Cardiac fibroblast (primary cell): ENCODE data around the gene TAF1.

ENCODE experiments used
- DNase-seq, 2 donors: peaks; one replicate each; pipeline versions ENCODE4 v3.0.0 to v3.0.0-alpha.2; 2010; ENCODE audit warnings: low read depth in 2 of 2
- H3K4me3 ChIP-seq, 2 donors: replicated peaks in 1 of 2; 1 replicate in 1 of 2; 2 replicates in 1 of 2; pipeline ENCODE4 v1.5.1; 2011; ENCODE audit warnings: low read depth in 2 of 2, low read length in 2 of 2, mild to moderate bottlenecking in 2 of 2, moderate library complexity in 1 of 2
- CTCF ChIP-seq: IDR thresholded peaks from one replicate; pipeline ENCODE4 v1.5.1; 2011; ENCODE audit warnings: low read depth, mild to moderate bottlenecking, low read length, inconsistent platforms

The TAF1 gene

GRCh38 chrX:71514367-71515037 lies 148.3 kb downstream of the TAF1 start:
- no peak for DNase-seq
- TF ChIP-seq CTCF: no peak
- H3K4me3 ChIP-seq: no peak overlapping the region

- no peak for TF ChIP-seq CTCF
- no peak overlapping the region for H3K4me3 ChIP-seq
- DNase-seq: peak; percentile 8 to 46
Measured at GRCh38 chrX:71515038-71515396, 148.9 kb downstream of the TAF1 start.
